ENCODE results near the gene SERINC1. TPM values are rescaled to one million over a fixed set of nuclear protein-coding genes. Genes with fewer than 3 reads are reported as not detected.

SERINC1 gene
- total and polyA plus RNA-seq, 7 experiments from 2014 or later: 63.7 to 141 (median 130) TPM

- intact Hi-C loops (cut with micrococcal nuclease): loop anchor here in 1 of 2 donors (2.0 kb wide), 1 partner anchor 23 kb away; no protein-coding TSS in a partner anchor
- no peak overlapping the region for H3K4me3 ChIP-seq (ENCODE audit: low read length)
- no peaks in the 10 kb centered on the region for H3K9me3 ChIP-seq (ENCODE audit: control insufficient read depth in 2 of 3, low read length in 3 of 3)
- DNase-seq (no peak), ATAC-seq (no peak)
- POLR2A ChIA-PET: interaction anchor here (1.5 kb wide), 1 partner anchor 32 kb away, joined by 3 read pairs; the partner anchor contains the start of gene HSF2
- Mint-ChIP-seq H3K4me1 (peaks cover 3 to 26% (median 4%) of the 10 kb centered on the region in 7 donors), H3K27me3 (no peaks in the 10 kb centered on the region), H3K4me3 (no peak overlapping the region), H3K9me3 (no peaks in the 10 kb centered on the region), H3K36me3 (peaks cover 0 to 75% (median 40%) of the 10 kb centered on the region in 5 donors), H3K27ac (peak overlapping the region in 4 of 9 donors; percentile 23 to 69 (median 40))
- H3K27ac ChIP-seq (ENCODE audit: low read depth, low read length): no peak overlapping the region
- H3K4me1 ChIP-seq (ENCODE audit: control insufficient read depth in 2 of 2, insufficient read depth in 2 of 2, low read length in 2 of 2): no peaks in the 10 kb centered on the region
- CTCF ChIA-PET: interaction anchor here (1.3 kb wide), 1 partner anchor 23 kb away, joined by 3 read pairs; no protein-coding TSS in a partner anchor
- H3K27me3 ChIP-seq (ENCODE audit: control insufficient read depth in 2 of 2, insufficient read depth in 2 of 2, low read length in 2 of 2): no peaks in the 10 kb centered on the region
- peaks cover 7 to 45% (median 12%) of the 10 kb centered on the region in 3 experiments for H3K36me3 ChIP-seq (ENCODE audit: control insufficient read depth in 2 of 3, insufficient read depth in 3 of 3, low read length in 3 of 3)
Measured at GRCh38 chr6:122431780-122432179, 39.8 kb downstream of the SERINC1 start.

GRCh38 chr6:122429323-122429722 is 42.3 kb downstream of the SERINC1 start:
- Mint-ChIP-seq H3K36me3 (peaks cover 9 to 83% (median 43%) of the 10 kb centered on the region in 5 donors), H3K9me3 (no peaks in the 10 kb centered on the region), H3K4me1 (peaks cover 0 to 33% (median 18%) of the 10 kb centered on the region in 7 donors), H3K4me3 (no peak overlapping the region), H3K27ac (peak overlapping the region in 4 of 9 donors; percentile 14 to 75 (median 25)), H3K27me3 (no peaks in the 10 kb centered on the region)
- Histone ChIP-seq H3K4me1 (ENCODE audit: control insufficient read depth in 2 of 2, insufficient read depth in 2 of 2, low read length in 2 of 2) (no peaks in the 10 kb centered on the region), H3K4me3 (ENCODE audit: low read length) (no peak overlapping the region), H3K36me3 (ENCODE audit: control insufficient read depth in 2 of 3, insufficient read depth in 3 of 3, low read length in 3 of 3) (peaks cover 7 to 49% (median 19%) of the 10 kb centered on the region in 3 experiments), H3K27ac (ENCODE audit: low read depth, low read length) (no peak overlapping the region), H3K27me3 (ENCODE audit: control insufficient read depth in 2 of 2, insufficient read depth in 2 of 2, low read length in 2 of 2) (no peaks in the 10 kb centered on the region), H3K9me3 (ENCODE audit: control insufficient read depth in 2 of 3, low read length in 3 of 3) (no peaks in the 10 kb centered on the region)
- POLR2A ChIA-PET: interaction anchor here (0.6 kb wide), 1 partner anchor 106 kb away, joined by 3 read pairs; no protein-coding TSS in a partner anchor
- DNase-seq (no peak), ATAC-seq (no peak)
- intact Hi-C loops (cut with micrococcal nuclease): loop anchor here in 1 of 2 donors (1.0 to 2.0 kb wide), 2 partner anchors 8 to 13 kb away; no protein-coding TSS in a partner anchor
- CTCF ChIA-PET: no interaction called here

- DNase-seq (no peak), ATAC-seq (no peak)
- Histone ChIP-seq H3K4me1 (ENCODE audit: control insufficient read depth in 2 of 2, insufficient read depth in 2 of 2, low read length in 2 of 2) (no peaks in the 10 kb centered on the region), H3K36me3 (ENCODE audit: control insufficient read depth in 2 of 3, insufficient read depth in 3 of 3, low read length in 3 of 3) (peaks cover 7 to 47% (median 19%) of the 10 kb centered on the region in 3 experiments), H3K27me3 (ENCODE audit: control insufficient read depth in 2 of 2, insufficient read depth in 2 of 2, low read length in 2 of 2) (no peaks in the 10 kb centered on the region), H3K4me3 (ENCODE audit: low read length) (no peak overlapping the region), H3K9me3 (ENCODE audit: control insufficient read depth in 2 of 3, low read length in 3 of 3) (no peaks in the 10 kb centered on the region), H3K27ac (ENCODE audit: low read depth, low read length) (no peak overlapping the region)
- no peaks in the 10 kb centered on the region for H3K27me3 Mint-ChIP-seq
- H3K4me3 Mint-ChIP-seq: no peak overlapping the region
- peak overlapping the region in 3 of 9 donors; percentile 12 to 24 (median 19) for H3K27ac Mint-ChIP-seq
- CTCF ChIA-PET: no interaction called here
- H3K9me3 Mint-ChIP-seq: no peaks in the 10 kb centered on the region
- intact Hi-C loops (cut with micrococcal nuclease): loop anchor here in 1 of 2 donors (1.0 to 2.0 kb wide), 2 partner anchors 9 to 14 kb away; no protein-coding TSS in a partner anchor
- H3K36me3 Mint-ChIP-seq: peaks cover 12 to 83% (median 43%) of the 10 kb centered on the region in 5 donors
- POLR2A ChIA-PET: no interaction called here
- H3K4me1 Mint-ChIP-seq: peaks cover 0 to 32% (median 15%) of the 10 kb centered on the region in 7 donors
Measured at GRCh38 chr6:122428781-122429180, 42.8 kb downstream of the SERINC1 start.

GRCh38 chr6:122426597-122426996 is 45.0 kb downstream of the SERINC1 start:
- DNase-seq (no peak), ATAC-seq (no peak)
- Mint-ChIP-seq H3K9me3 (no peaks in the 10 kb centered on the region), H3K36me3 (peaks cover 16 to 76% (median 46%) of the 10 kb centered on the region in 5 donors), H3K27ac (peak overlapping the region in 5 of 9 donors; percentile 25 to 49 (median 29)), H3K4me3 (no peak overlapping the region), H3K4me1 (peaks cover 5 to 31% (median 15%) of the 10 kb centered on the region in 7 donors), H3K27me3 (no peaks in the 10 kb centered on the region)
- no peak overlapping the region for H3K4me3 ChIP-seq (ENCODE audit: low read length)
- ChIA-PET POLR2A (interaction anchor here (0.7 to 1.3 kb wide), 2 partner anchors 9 to 10 kb away, joined by 3 to 4 read pairs; no protein-coding TSS in a partner anchor), CTCF (no interaction called here)
- intact Hi-C loops (cut with micrococcal nuclease): loop anchor here in 1 of 2 donors (2.0 kb wide), 1 partner anchor 46 kb away; no protein-coding TSS in a partner anchor
- no peaks in the 10 kb centered on the region for H3K27me3 ChIP-seq (ENCODE audit: control insufficient read depth in 2 of 2, insufficient read depth in 2 of 2, low read length in 2 of 2)
- no peaks in the 10 kb centered on the region for H3K4me1 ChIP-seq (ENCODE audit: control insufficient read depth in 2 of 2, insufficient read depth in 2 of 2, low read length in 2 of 2)
- H3K27ac ChIP-seq (ENCODE audit: low read depth, low read length): no peak overlapping the region
- H3K9me3 ChIP-seq (ENCODE audit: control insufficient read depth in 2 of 3, low read length in 3 of 3): no peaks in the 10 kb centered on the region
- peaks cover 0 to 44% (median 15%) of the 10 kb centered on the region in 3 experiments for H3K36me3 ChIP-seq (ENCODE audit: control insufficient read depth in 2 of 3, insufficient read depth in 3 of 3, low read length in 3 of 3)

- H3K27me3 ChIP-seq (ENCODE audit: control insufficient read depth in 2 of 2, insufficient read depth in 2 of 2, low read length in 2 of 2): no peaks in the 10 kb centered on the region
- H3K36me3 ChIP-seq (ENCODE audit: control insufficient read depth in 2 of 3, insufficient read depth in 3 of 3, low read length in 3 of 3): peaks cover 4 to 48% (median 12%) of the 10 kb centered on the region in 3 experiments
- ATAC-seq: no peak
- intact Hi-C loops (cut with micrococcal nuclease): no loop called here
- peaks cover 16 to 62% (median 55%) of the 10 kb centered on the region in 5 donors for H3K36me3 Mint-ChIP-seq
- POLR2A ChIA-PET: interaction anchor here (1.3 kb wide), 1 partner anchor 20 kb away, joined by 4 read pairs; no protein-coding TSS in a partner anchor
- no peak overlapping the region for H3K27ac Mint-ChIP-seq
- H3K4me1 Mint-ChIP-seq: peaks cover 1 to 20% (median 12%) of the 10 kb centered on the region in 7 donors
- no peaks in the 10 kb centered on the region for H3K9me3 ChIP-seq (ENCODE audit: control insufficient read depth in 2 of 3, low read length in 3 of 3)
- H3K4me1 ChIP-seq (ENCODE audit: control insufficient read depth in 2 of 2, insufficient read depth in 2 of 2, low read length in 2 of 2): no peaks in the 10 kb centered on the region
- no peak for DNase-seq
- no peaks in the 10 kb centered on the region for H3K9me3 Mint-ChIP-seq
- H3K4me3 Mint-ChIP-seq: no peak overlapping the region
- no peaks in the 10 kb centered on the region for H3K27me3 Mint-ChIP-seq
- H3K4me3 ChIP-seq (ENCODE audit: low read length): no peak overlapping the region
- CTCF ChIA-PET: no interaction called here
- H3K27ac ChIP-seq (ENCODE audit: low read depth, low read length): no peak overlapping the region
Measured at GRCh38 chr6:122423734-122424133, 47.9 kb downstream of the SERINC1 start.

GRCh38 chr6:122422614-122423267 is 48.9 kb downstream of the SERINC1 start:
- CTCF ChIA-PET: no interaction called here

More at GRCh38 chr6:122422614-122423267, 48.9 kb downstream of the SERINC1 start:
- Histone ChIP-seq H3K27ac (ENCODE audit: low read depth, low read length) (no peak overlapping the region), H3K4me3 (ENCODE audit: low read length) (no peak overlapping the region), H3K9me3 (ENCODE audit: control insufficient read depth in 2 of 3, low read length in 3 of 3) (no peaks in the 10 kb centered on the region), H3K36me3 (ENCODE audit: control insufficient read depth in 2 of 3, insufficient read depth in 3 of 3, low read length in 3 of 3) (peaks cover 4 to 46% (median 12%) of the 10 kb centered on the region in 3 experiments), H3K4me1 (ENCODE audit: control insufficient read depth in 2 of 2, insufficient read depth in 2 of 2, low read length in 2 of 2) (no peaks in the 10 kb centered on the region), H3K27me3 (ENCODE audit: control insufficient read depth in 2 of 2, insufficient read depth in 2 of 2, low read length in 2 of 2) (no peaks in the 10 kb centered on the region)
- DNase-seq (no peak), ATAC-seq (no peak)
- POLR2A ChIA-PET: interaction anchor here (1.6 kb wide), 1 partner anchor 48 kb away, joined by 6 read pairs; the partner anchor contains the start of gene SERINC1
- Mint-ChIP-seq H3K27me3 (no peaks in the 10 kb centered on the region), H3K27ac (no peak overlapping the region), H3K4me3 (no peak overlapping the region), H3K4me1 (peaks cover 1 to 19% (median 12%) of the 10 kb centered on the region in 7 donors), H3K9me3 (no peaks in the 10 kb centered on the region), H3K36me3 (peaks cover 16 to 58% (median 51%) of the 10 kb centered on the region in 5 donors)
- intact Hi-C loops (cut with micrococcal nuclease): no loop called here

All from naive thymus-derived CD4-positive, alpha-beta T cell (primary cell).